ENCODE measurements around the gene SLC24A3.
"Not testable (repeated sequence)": the region's sequence is repeated elsewhere in the genome, so short reads cannot be mapped to it uniquely, and the experiment has no call there.

Gene SLC24A3

GRCh38 chr20:19668418-19668817 is 456.0 kb downstream of the SLC24A3 start:
- no peak for TF ChIP-seq JUND (IDR thresholded peaks at IDR 0.05; ENCODE audit: low read depth)
- DNase-seq (ENCODE audit: low read depth in 1 of 2, low spot score in 1 of 2), result no peak
- in situ Hi-C loops (cut with HindIII; ENCODE audit: low pct_unique_long_range_greater_than_20kb, low sequenced_read_pairs), result no loop called here

- no peak for DNase-seq (ENCODE audit: low read depth in 1 of 2, low spot score in 1 of 2)
- in situ Hi-C loops (cut with HindIII; ENCODE audit: low pct_unique_long_range_greater_than_20kb, low sequenced_read_pairs), result no loop called here
Measured at GRCh38 chr20:19670829-19671228, 458.4 kb downstream of the SLC24A3 start.

GRCh38 chr20:19671374-19671773 is 458.9 kb downstream of the SLC24A3 start:
- in situ Hi-C loops (cut with HindIII; ENCODE audit: low pct_unique_long_range_greater_than_20kb, low sequenced_read_pairs), result no loop called here
- DNase-seq (ENCODE audit: low read depth in 1 of 2, low spot score in 1 of 2), result no peak
- TF ChIP-seq JUND (IDR thresholded peaks at IDR 0.05; ENCODE audit: low read depth), result no peak

More at GRCh38 chr20:19670829-19671228, 458.4 kb downstream of the SLC24A3 start:
- TF ChIP-seq JUND (IDR thresholded peaks at IDR 0.05; ENCODE audit: low read depth), result no peak

GRCh38 chr20:19672498-19672897 is 460.1 kb downstream of the SLC24A3 start:
- DNase-seq (ENCODE audit: low read depth in 1 of 2, low spot score in 1 of 2), result no peak
- no peak for TF ChIP-seq JUND (IDR thresholded peaks at IDR 0.05; ENCODE audit: low read depth)
- in situ Hi-C loops (cut with HindIII; ENCODE audit: low pct_unique_long_range_greater_than_20kb, low sequenced_read_pairs), result no loop called here

DNA sequence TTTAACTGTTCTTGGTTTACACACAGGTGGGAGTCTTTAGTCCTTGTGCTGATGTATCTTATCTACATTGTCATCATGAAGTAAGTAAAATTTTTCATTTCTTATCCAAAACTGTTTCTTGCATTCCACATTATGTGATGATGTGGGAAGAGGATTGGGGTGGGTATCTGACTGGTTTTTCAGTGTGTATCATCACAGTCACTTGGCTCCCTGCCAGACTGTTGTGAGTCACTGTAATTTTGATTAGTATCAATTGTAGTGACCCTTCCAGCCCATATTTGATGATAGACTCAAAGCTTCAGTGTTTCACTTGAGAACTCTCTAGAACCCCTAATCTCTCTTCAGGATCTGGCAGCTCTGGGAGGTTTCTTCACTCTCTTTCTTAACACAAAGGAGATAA is 461.1 kb downstream of the SLC24A3 start:
- in situ Hi-C loops (cut with HindIII; ENCODE audit: low pct_unique_long_range_greater_than_20kb, low sequenced_read_pairs), result no loop called here
- DNase-seq (ENCODE audit: low read depth in 1 of 2, low spot score in 1 of 2), result no peak
- TF ChIP-seq JUND (IDR thresholded peaks at IDR 0.05; ENCODE audit: low read depth), result no peak

DNA sequence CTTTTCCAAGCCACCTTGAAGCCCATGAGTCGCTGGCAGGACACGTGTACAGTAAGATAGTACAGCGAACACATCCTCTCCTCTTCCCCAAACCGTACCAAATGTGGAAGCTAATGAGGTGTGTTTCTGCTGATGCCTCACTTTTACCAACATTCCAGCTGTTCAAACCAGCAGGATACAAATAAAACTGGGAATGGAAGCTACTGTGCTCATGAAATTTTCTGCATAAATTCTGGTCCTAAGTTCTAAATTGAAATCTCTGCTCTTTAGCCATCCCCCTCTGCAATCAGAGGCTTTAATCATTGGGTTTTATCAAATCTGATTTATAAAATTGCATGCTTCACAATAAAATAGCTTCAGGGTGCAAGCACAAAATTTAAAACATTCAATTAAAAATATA is 463.8 kb downstream of the SLC24A3 start:
- in situ Hi-C loops (cut with HindIII; ENCODE audit: low pct_unique_long_range_greater_than_20kb, low sequenced_read_pairs), result no loop called here
- DNase-seq (ENCODE audit: low read depth in 1 of 2, low spot score in 1 of 2), result no peak
- no peak for TF ChIP-seq JUND (IDR thresholded peaks at IDR 0.05; ENCODE audit: low read depth)

DNA sequence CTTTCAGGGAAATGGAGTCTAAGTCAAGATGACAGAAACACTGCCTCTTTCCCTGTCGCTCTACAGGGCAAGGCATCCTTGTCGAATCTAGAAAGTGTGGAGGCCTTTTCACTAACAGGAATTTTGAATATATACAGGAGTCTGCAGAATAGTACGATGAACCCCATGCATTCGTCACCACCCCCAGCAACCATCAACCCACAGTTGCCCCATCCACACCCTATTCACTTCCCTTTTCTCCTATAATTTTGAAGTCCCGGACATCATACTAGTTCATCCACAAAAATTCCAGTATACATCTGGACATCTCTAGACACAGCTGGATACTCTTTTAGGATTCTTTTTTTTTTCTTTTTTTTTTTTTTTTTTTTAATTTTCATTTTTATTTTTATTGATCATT is 464.9 kb downstream of the SLC24A3 start:
- in situ Hi-C loops (cut with HindIII; ENCODE audit: low pct_unique_long_range_greater_than_20kb, low sequenced_read_pairs), result no loop called here

DNA sequence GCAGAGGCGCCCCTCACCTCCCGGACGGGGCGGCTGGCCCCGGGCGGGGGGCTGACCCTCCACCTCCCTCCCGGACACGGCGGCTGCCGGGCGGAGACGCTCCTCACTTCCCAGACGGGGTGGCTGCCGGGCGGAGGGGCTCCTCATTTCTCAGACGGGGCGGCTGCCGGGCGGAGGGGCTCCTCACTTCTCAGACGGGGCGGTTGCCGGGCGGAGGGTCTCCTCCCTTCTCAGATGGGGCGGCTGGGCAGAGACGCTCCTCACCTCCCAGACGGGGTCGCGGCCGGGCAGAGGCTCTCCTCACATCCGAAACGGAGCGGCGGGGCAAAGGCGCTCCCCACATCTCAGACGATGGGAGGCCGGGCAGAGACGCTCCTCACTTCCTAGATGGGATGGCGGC is 466.1 kb downstream of the SLC24A3 start:
- in situ Hi-C loops (cut with HindIII; ENCODE audit: low pct_unique_long_range_greater_than_20kb, low sequenced_read_pairs); DNase-seq (ENCODE audit: low read depth in 1 of 2, low spot score in 1 of 2): not testable (repeated sequence)

More for the DNA sequence above, 464.9 kb downstream of the SLC24A3 start:
- no peak for TF ChIP-seq JUND (IDR thresholded peaks at IDR 0.05; ENCODE audit: low read depth)
- no peak for DNase-seq (ENCODE audit: low read depth in 1 of 2, low spot score in 1 of 2)

- no peak for TF ChIP-seq JUND (IDR thresholded peaks at IDR 0.05; ENCODE audit: low read depth)
- in situ Hi-C loops (cut with HindIII; ENCODE audit: low pct_unique_long_range_greater_than_20kb, low sequenced_read_pairs), result no loop called here
- DNase-seq (ENCODE audit: low read depth in 1 of 2, low spot score in 1 of 2), result no peak
Measured at GRCh38 chr20:19679900-19680495, 467.6 kb downstream of the SLC24A3 start.

DNA sequence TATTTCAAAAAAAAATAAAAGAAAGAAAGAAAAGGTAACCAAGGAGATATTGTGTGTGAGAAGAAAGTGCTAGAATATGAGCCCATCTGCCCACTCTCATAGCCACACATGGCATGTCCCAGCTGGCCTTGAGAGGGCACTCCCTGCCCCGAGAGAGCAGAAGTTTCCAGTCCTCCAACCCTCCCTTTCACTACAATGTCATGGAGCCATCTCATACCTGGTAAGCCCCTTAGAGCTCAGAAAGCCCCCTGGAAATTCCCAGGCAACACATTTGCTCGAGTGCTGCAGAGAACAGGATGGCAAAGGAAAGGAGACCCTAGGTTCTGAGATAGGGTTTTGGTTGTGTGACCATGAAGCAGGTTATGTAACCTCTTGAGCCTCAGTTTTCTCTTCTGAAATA is 469.8 kb downstream of the SLC24A3 start:
- in situ Hi-C loops (cut with HindIII; ENCODE audit: low pct_unique_long_range_greater_than_20kb, low sequenced_read_pairs), result no loop called here
- no peak for TF ChIP-seq JUND (IDR thresholded peaks at IDR 0.05; ENCODE audit: low read depth)
- DNase-seq (ENCODE audit: low read depth in 1 of 2, low spot score in 1 of 2), result no peak

GRCh38 chr20:19683188-19683587 is 470.7 kb downstream of the SLC24A3 start:
- no peak for DNase-seq (ENCODE audit: low read depth in 1 of 2, low spot score in 1 of 2)
- in situ Hi-C loops (cut with HindIII; ENCODE audit: low pct_unique_long_range_greater_than_20kb, low sequenced_read_pairs), result no loop called here
- no peak for TF ChIP-seq JUND (IDR thresholded peaks at IDR 0.05; ENCODE audit: low read depth)

DNA sequence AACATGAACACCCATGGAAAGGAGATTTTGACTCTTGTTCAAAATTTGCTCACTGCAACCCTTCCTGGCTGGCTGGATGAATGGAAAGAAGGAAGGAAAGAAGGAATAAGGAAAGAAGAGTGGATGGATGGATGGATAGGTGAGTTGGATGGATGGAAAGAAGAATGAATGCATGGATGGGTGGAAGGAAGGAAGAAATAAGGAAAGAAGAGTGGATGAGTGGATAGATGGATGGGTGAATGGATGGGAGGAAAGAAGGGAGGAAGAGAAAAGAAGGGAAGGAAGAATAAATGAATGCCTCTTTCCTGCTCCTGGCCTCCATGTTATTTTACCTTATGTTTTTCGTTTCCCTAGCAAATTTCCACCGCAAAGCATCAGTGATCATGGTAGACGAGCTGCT is 471.4 kb downstream of the SLC24A3 start:
- DNase-seq (ENCODE audit: low read depth in 1 of 2, low spot score in 1 of 2), result no peak
- TF ChIP-seq JUND (IDR thresholded peaks at IDR 0.05; ENCODE audit: low read depth), result no peak
- in situ Hi-C loops (cut with HindIII; ENCODE audit: low pct_unique_long_range_greater_than_20kb, low sequenced_read_pairs), result no loop called here

GRCh38 chr20:19688031-19688806 is 475.8 kb downstream of the SLC24A3 start:
- DNase-seq (ENCODE audit: low read depth in 1 of 2, low spot score in 1 of 2), result peak; percentile 76 to 78
- in situ Hi-C loops (cut with HindIII; ENCODE audit: low pct_unique_long_range_greater_than_20kb, low sequenced_read_pairs), result no loop called here
- no peak for TF ChIP-seq JUND (IDR thresholded peaks at IDR 0.05; ENCODE audit: low read depth)
